Gastrocnemius medialis (tissue), 4 donors: ENCODE measurements around the gene BEX3. TPM values are rescaled to one million over a fixed set of nuclear protein-coding genes. Genes with fewer than 3 reads are reported as not detected.

Experiments used
- ATAC-seq, 2 donors: fragments of 150-250 bp; one replicate each; pipeline ENCODE4 v1.9.1; 2016
- DNase-seq, 2 donors: peaks; one replicate each; pipeline ENCODE4 v3.0.0-alpha.2; 2019
- H3K27ac ChIP-seq, 4 donors: fragments of 200-600 bp; sonication (generic); 1 replicate in 1 of 4; 2 replicates in 3 of 4; pipeline ENCODE4 v1.5.1; 2016 to 2018; ENCODE audit warnings: mild to moderate bottlenecking in 2 of 4, moderate library complexity in 1 of 4
- H3K27me3 ChIP-seq, 3 donors: fragments of 200-600 bp; sonication (generic) in 2 of 3; 1 replicate in 1 of 3; 2 replicates in 2 of 3; pipeline versions ENCODE4 v1.5.1 to v1.6.0; 2016 to 2019; ENCODE audit warnings: mild to moderate bottlenecking in 1 of 3, moderate library complexity in 1 of 3
- H3K36me3 ChIP-seq, 2 donors: fragments of 200-600 bp; sonication (generic) in 1 of 2; one replicate each; pipeline ENCODE4 v1.5.1; 2017 to 2018
- H3K4me1 ChIP-seq, 2 donors: fragments of 200-600 bp; sonication (generic) in 1 of 2; one replicate each; pipeline ENCODE4 v1.5.1; 2016 to 2017; ENCODE audit warnings: mild to moderate bottlenecking in 2 of 2
- H3K4me3 ChIP-seq, 4 donors: fragments of 200-600 bp; sonication (generic) in 3 of 4; 1 replicate in 1 of 4; 2 replicates in 3 of 4; pipeline ENCODE4 v1.5.1; 2016 to 2019; ENCODE audit warnings: mild to moderate bottlenecking in 2 of 4
- H3K9me3 ChIP-seq, 3 donors: fragments of 200-600 bp; sonication (generic) in 2 of 3; 1 replicate in 1 of 3; 2 replicates in 2 of 3; pipeline ENCODE4 v1.5.1; 2016 to 2019
- POLR2A ChIP-seq, 2 donors: fragments of 450-650 bp; IDR thresholded peaks; one replicate each; pipeline ENCODE4 v1.6.1; 2017; ENCODE audit warnings: antibody characterized with exemption in 2 of 2, mild to moderate bottlenecking in 2 of 2, moderate library complexity in 2 of 2
- in situ Hi-C, 4 donors: fragments of 200-750 bp; cut with MboI; loops; one replicate each; pipeline versions ENCODE4 v1.15.0 to v1.8.0; 2017; ENCODE audit warnings: low sequenced_read_pairs in 4 of 4
- intact Hi-C: fragments of 100-400 bp; cut with DNase I; formaldehyde crosslinking; loops from one replicate; pipeline ENCODE4 v1.15.1; 2023; ENCODE audit warnings: low total_unique reads
- total RNA-seq, 4 donors: library from RNA; depleted of rRNA; stranded (reverse); fragments of >200 nt; gene quantifications; one replicate each; pipeline versions ENCODE4 v1.1.0 to v1.2.3, GENCODE V29; 2016
- TF ChIP-seq, protein P1 (sequence below), 5 experiments: fragments of 450-650 bp in 3 of 5; fragments of 200-600 bp in 2 of 5; sonication (generic) in 2 of 5; IDR thresholded peaks in 4 of 5; conservative IDR thresholded peaks in 1 of 5; 1 replicate in 4 of 5; 2 replicates in 1 of 5; pipeline ENCODE4 v1.5.1; 2016 to 2019; ENCODE audit warnings: antibody characterized with exemption in 5 of 5, mild to moderate bottlenecking in 3 of 5, moderate library complexity in 3 of 5

BEX3 gene
- total RNA-seq, 4 donors from 2014 or later, result 8.2 to 12.5 (median 10.5) TPM

DNA sequence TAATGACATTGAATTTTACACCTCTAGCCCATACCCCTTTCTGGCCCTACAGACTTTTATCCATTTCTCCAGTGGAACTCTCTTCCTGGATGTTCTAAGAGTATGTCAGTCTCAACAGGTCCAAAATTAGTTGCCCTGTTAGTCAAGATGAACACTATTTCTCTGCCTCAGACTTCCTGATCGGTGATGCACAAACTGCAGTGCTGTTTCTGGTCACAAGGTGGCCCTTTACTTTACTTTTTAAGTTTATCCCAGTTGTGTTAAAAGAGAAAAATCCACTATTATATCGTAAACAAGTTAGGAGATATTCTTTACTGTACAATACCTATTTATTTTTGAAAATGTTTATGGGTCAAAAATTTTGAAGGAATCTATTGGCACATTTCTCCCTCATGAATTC, 33.2 kb upstream of the BEX3 start:
- in situ Hi-C loops (loop anchor here in 2 of 4 donors (25.0 kb wide), 1 partner anchor 119 kb away; no protein-coding TSS in a partner anchor), intact Hi-C loops (loop anchor here (1.0 kb wide), 1 partner anchor 121 kb away; no protein-coding TSS in a partner anchor)
- TF ChIP-seq POLR2A (IDR thresholded peaks at IDR 0.05), result no peak
- TF ChIP-seq, protein P1, sequence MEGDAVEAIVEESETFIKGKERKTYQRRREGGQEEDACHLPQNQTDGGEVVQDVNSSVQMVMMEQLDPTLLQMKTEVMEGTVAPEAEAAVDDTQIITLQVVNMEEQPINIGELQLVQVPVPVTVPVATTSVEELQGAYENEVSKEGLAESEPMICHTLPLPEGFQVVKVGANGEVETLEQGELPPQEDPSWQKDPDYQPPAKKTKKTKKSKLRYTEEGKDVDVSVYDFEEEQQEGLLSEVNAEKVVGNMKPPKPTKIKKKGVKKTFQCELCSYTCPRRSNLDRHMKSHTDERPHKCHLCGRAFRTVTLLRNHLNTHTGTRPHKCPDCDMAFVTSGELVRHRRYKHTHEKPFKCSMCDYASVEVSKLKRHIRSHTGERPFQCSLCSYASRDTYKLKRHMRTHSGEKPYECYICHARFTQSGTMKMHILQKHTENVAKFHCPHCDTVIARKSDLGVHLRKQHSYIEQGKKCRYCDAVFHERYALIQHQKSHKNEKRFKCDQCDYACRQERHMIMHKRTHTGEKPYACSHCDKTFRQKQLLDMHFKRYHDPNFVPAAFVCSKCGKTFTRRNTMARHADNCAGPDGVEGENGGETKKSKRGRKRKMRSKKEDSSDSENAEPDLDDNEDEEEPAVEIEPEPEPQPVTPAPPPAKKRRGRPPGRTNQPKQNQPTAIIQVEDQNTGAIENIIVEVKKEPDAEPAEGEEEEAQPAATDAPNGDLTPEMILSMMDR (IDR thresholded peaks at IDR 0.05 in 4 of 5, conservative IDR thresholded peaks at IDR 0.05 in 1 of 5), result peak in 4 of 5 experiments; percentile 33 to 46 (median 38)
- peaks cover 0 to 3% (median 0%) of the 10 kb centered on the region in 3 donors for H3K9me3 ChIP-seq
- ATAC-seq (no peak), DNase-seq (no peak)
- no peaks in the 10 kb centered on the region for H3K4me1 ChIP-seq
- no peak overlapping the region for H3K27ac ChIP-seq
- H3K27me3 ChIP-seq, result peaks cover 0 to 10% (median 0%) of the 10 kb centered on the region in 3 donors
- no peaks in the 10 kb centered on the region for H3K36me3 ChIP-seq
- no peak overlapping the region for H3K4me3 ChIP-seq

DNA sequence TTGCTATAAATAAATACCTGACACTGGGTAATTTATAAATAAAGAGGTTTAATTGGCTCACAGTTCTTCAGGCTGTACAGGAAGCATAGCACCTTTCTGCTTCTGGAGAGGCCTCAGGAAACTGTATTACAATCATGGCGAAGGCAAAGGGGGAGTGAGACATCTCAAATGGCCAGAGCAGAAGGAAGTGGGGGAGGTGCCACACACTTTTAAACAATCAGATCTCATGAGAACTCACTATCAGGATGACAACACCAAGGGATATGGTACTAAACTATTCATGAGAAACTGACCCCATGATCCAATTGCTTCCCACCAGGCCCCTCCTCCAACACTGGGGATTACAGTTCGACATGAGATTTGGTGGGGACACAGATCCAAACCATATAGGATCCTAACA, 31.7 kb upstream of the BEX3 start:
- Histone ChIP-seq H3K9me3 (peaks cover 0 to 3% (median 0%) of the 10 kb centered on the region in 3 donors), H3K27me3 (peaks cover 0 to 9% (median 0%) of the 10 kb centered on the region in 3 donors), H3K36me3 (no peaks in the 10 kb centered on the region), H3K27ac (no peak overlapping the region), H3K4me1 (no peaks in the 10 kb centered on the region), H3K4me3 (no peak overlapping the region)
- ATAC-seq, result no peak
- intact Hi-C loops, result no loop called here
- TF ChIP-seq, protein P1 (IDR thresholded peaks at IDR 0.05 in 4 of 5, conservative IDR thresholded peaks at IDR 0.05 in 1 of 5), result no peak
- TF ChIP-seq POLR2A (IDR thresholded peaks at IDR 0.05), result no peak
- in situ Hi-C loops, result loop anchor here in 2 of 4 donors (25.0 kb wide), 1 partner anchor 118 kb away; no protein-coding TSS in a partner anchor
- DNase-seq, result no peak

DNA sequence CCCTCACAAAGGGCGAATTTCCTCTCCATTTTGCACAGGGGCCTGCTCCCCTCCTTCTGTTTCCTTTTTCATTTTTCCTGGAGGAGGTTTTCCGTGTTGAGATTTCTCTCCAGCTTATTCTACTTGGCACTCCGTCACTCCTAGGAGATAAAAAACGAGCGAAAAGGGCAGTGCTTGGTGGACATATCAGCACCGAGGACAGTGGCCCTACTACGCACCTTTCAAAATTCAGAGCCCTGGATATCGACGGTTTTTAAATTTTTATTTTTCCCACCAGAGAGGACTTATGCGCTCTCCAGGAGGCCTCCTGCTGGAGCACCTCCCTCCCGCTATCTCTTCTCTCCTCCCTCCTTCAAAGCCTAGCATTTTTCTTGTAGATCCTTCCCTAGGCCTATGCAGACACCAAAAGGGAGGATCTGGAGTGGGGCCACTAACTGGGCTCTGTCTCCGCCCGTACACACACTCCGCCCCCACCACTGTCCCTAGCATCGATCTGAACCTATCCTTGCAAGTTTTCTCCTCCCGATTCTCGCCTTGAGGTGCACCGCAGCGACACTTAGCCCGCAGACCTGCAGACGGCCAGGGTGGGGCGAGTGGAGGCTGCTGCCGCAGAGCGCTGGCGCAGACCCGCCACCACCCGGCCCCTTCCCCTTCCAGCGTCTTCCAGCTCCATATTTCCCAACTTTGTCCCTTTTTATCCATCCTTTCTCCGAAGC, 28.5 kb upstream of the BEX3 start:
- DNase-seq (no peak), ATAC-seq (no peak)
- Histone ChIP-seq H3K36me3 (no peaks in the 10 kb centered on the region), H3K4me1 (no peaks in the 10 kb centered on the region), H3K27me3 (peaks cover 0 to 7% (median 0%) of the 10 kb centered on the region in 3 donors), H3K4me3 (no peak overlapping the region), H3K9me3 (peaks cover 0 to 3% (median 0%) of the 10 kb centered on the region in 3 donors), H3K27ac (no peak overlapping the region)
- in situ Hi-C loops, result loop anchor here in 2 of 4 donors (25.0 kb wide), 1 partner anchor 114 kb away; no protein-coding TSS in a partner anchor
- intact Hi-C loops, result no loop called here
- TF ChIP-seq POLR2A (IDR thresholded peaks at IDR 0.05), result no peak
- TF ChIP-seq, protein P1 (IDR thresholded peaks at IDR 0.05 in 4 of 5, conservative IDR thresholded peaks at IDR 0.05 in 1 of 5), result no peak

DNA sequence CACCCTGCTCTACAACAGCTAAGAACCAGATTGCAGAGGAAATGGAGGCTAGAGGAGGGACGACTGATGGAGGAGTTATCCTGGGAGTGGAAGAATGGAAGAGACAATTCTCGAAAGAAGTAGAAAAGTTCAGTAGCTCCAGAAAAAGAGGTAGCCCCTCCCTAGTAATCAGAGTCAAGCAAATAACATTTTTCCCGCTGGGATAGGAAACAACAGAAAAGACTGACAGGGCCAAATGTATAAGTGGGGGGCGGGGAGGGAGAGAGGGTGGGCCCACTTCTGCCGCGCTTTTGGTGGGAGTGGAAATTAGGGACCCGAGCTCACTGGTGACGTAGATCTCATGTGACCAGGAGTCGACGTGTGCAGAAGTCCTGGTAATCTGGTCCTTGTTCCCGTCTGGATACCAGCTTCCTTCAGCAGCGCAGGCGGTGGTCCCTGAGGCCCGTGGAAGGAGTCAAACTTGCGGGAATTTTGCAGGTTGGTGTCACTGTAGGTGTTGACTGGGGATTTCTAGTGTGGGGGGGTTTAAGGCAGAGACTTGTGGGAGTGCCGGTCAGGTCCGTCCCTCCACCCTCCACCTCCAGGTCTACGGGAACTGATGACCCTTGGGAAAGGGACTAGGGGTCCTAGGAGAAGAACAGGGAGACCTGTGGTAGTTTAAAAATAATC, 20.1 kb upstream of the BEX3 start, which contains the start of gene TCEAL9:
Gene TCEAL9, plus strand, starts transcription at position 377 of the 669 bp plus-strand sequence. CDS start 1,179 bp downstream, outside the sequence.
- peak in 1 of 2 donors; percentile 38 for DNase-seq
- peak within 1 kb of the TSS; percentile 45 to 68 (median 62) for H3K4me3 ChIP-seq
- intact Hi-C loops, result loop anchor here (2.0 kb wide), 1 partner anchor 103 kb away; no protein-coding TSS in a partner anchor
- H3K27me3 ChIP-seq, result no peaks in the 10 kb centered on the region
- no peaks in the 10 kb centered on the region for H3K36me3 ChIP-seq
- ATAC-seq, result peak; percentile 84 to 93
- no peaks in the 10 kb centered on the region for H3K4me1 ChIP-seq
- in situ Hi-C loops, result no loop called here
- H3K27ac ChIP-seq, result peak within 1 kb of the TSS; percentile 69 to 80 (median 78)
- TF ChIP-seq, protein P1 (IDR thresholded peaks at IDR 0.05 in 4 of 5, conservative IDR thresholded peaks at IDR 0.05 in 1 of 5), result no peak
- TF ChIP-seq POLR2A (IDR thresholded peaks at IDR 0.05), result peak; percentile 50 to 63
- no peaks in the 10 kb centered on the region for H3K9me3 ChIP-seq
